Panc1 (cell line): Measurements from ENCODE around the gene DERL2.
A peak's percentile ranks its signal among the peaks of the same experiment; 100 is the strongest.
"Not testable (repeated sequence)": the region's sequence is repeated elsewhere in the genome, so short reads cannot be mapped to it uniquely, and the experiment has no call there.

Experiments used
- CTCF ChIP-seq: fragments of 450-650 bp; IDR thresholded peaks from 2 replicates; pipeline ENCODE4 v1.5.1; 2017; ENCODE audit warnings: mild to moderate bottlenecking
- POLR2AphosphoS5 ChIP-seq: IDR thresholded peaks from 2 replicates; pipeline ENCODE4 v1.6.1; 2012; ENCODE audit warnings: mild to moderate bottlenecking, low read depth, low read length, moderate library complexity
- SIN3A ChIP-seq: IDR thresholded peaks from 2 replicates; pipeline ENCODE4 v1.6.1; 2012; ENCODE audit warnings: low read depth, mild to moderate bottlenecking, low read length, moderate library complexity, borderline replicate concordance; ENCODE audit not compliant: insufficient read depth

GRCh38 chr17:5431234-5431633, 54.7 kb downstream of the DERL2 start:
- peak; percentile 53 for TF ChIP-seq CTCF
- not testable (repeated sequence) for TF ChIP-seq SIN3A, POLR2AphosphoS5
